Stimulated activated CD4-positive, alpha-beta T cell treated with anti-CD3 and anti-CD28 coated beads, Interleukin-12 subunit alpha, Interleukin-12 subunit beta, amount 100 ng/mL, for 24 hours (primary cell): Measurements from ENCODE around the gene PARD3.
"Not testable (repeated sequence)": the region's sequence is repeated elsewhere in the genome, so short reads cannot be mapped to it uniquely, and the experiment has no call there.

Source experiments
- DNase-seq, 2 experiments: peaks; one replicate each; pipeline ENCODE4 v3.0.0-alpha.2; 2020; ENCODE audit warnings: low read depth in 2 of 2

PARD3 gene

DNA sequence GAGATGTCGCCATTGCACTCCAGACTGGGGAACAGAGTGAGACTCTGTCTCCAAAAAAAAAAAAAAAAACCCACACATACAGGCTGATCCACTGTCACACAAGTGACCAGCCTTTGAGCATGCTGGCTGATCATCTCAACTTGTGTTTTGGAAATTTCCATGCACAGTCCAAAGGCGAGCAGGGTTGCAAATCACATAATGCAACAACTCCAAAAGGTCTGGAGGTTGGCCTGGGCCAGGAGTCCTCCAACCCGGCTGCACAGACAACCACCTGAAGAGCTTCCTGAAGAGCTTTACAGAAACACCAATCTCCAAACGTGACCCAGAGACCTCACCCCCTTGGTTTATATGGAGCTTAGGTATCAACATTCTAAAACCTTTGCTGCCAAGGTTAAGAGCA lies 16.4 kb downstream of the PARD3 start:
- no peak for DNase-seq

GRCh38 chr10:34797155-34797554 lies 17.9 kb downstream of the PARD3 start:
- DNase-seq = no peak

GRCh38 chr10:34796133-34796532 lies 19.0 kb downstream of the PARD3 start:
- DNase-seq = no peak

DNA sequence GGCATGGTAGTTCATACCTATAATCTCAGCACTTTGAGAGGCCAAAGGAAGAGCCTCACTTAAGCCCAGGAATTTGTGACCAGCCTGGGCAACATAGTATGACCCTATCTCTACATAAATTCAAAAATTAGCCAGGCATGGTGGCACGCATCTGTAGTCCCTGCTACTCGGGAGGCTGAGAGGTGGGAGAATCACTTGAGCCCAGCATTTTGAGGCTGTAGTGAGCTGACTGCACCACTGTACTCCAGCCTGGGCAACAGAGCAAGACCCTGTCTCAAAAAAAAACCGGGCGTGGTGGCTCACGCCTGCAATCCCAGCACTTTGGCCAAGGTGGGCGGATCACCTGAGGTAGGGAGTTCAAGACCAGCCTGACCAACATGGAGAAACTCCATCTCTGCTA lies 19.8 kb downstream of the PARD3 start:
- no peak for DNase-seq

DNA sequence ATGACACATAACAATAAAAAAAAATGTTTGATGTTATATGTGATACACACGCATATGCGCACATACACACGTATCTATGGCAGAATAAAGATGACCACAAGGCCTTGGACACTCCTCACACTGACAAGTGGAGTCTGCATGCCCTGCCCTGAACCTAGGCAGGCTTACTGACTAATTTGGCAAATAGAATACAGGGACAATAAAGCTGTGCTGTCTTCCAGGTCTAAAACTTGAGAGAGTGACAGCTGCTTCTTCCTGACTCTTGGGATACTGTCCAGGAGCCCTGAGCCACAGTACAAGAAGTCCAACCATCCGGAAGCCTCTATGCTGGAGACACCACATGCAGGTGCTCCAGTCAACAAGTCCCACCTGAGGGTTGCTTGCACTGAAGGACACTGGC lies 20.3 kb downstream of the PARD3 start:
- no peak for DNase-seq

GRCh38 chr10:34793581-34793980 lies 21.5 kb downstream of the PARD3 start:
- not testable (repeated sequence) for DNase-seq

DNA sequence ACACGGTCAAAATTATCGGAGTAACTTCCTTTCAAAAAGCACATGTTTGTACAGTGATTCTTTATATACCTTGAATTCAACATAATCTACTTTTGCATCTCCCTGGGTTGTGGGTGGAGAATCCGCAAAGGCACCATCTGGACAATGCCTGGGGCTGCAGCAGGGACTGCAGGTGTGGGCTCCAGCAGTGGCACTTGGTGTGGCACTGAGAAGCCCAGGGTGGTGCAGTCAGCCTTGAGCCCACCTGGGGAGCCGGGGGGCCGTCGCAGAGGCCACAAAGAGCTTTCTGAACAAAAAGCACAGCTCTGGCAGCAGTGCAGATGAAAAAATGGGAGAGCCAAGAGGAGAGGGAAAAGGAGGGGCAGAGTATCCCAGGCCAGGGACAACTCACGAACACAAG lies 22.2 kb downstream of the PARD3 start:
- no peak for DNase-seq

GRCh38 chr10:34791947-34792346 lies 23.1 kb downstream of the PARD3 start:
- no peak for DNase-seq

- no peak for DNase-seq
Observed at GRCh38 chr10:34791228-34791627, 23.9 kb downstream of the PARD3 start.

GRCh38 chr10:34789966-34790506 lies 25.1 kb downstream of the PARD3 start:
- DNase-seq = no peak

- DNase-seq = no peak
Observed at GRCh38 chr10:34786464-34786863, 28.6 kb downstream of the PARD3 start.

- DNase-seq = no peak
Observed at GRCh38 chr10:34781711-34782110, 33.4 kb downstream of the PARD3 start.

GRCh38 chr10:34780818-34781380 lies 34.2 kb downstream of the PARD3 start:
- DNase-seq = no peak

DNA sequence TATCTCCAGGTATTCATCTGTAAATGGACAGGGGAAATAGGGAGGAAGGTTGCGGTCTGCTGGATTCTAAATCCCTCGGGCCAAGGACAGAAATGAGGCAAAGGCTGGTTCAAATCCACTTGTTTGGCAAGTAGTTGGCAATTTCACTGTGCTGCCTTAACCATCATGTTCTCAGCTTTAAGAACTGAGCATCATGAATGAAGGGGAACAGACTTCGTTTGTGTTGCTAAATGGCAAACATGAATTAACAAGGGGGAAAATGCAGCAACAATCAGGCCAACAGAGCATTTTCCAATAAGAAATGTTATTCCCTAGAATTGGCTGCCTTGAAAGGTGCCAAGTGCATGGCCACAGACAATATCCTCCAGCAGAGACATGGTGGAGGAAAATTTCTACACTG lies 36.9 kb downstream of the PARD3 start:
- DNase-seq = no peak

DNA sequence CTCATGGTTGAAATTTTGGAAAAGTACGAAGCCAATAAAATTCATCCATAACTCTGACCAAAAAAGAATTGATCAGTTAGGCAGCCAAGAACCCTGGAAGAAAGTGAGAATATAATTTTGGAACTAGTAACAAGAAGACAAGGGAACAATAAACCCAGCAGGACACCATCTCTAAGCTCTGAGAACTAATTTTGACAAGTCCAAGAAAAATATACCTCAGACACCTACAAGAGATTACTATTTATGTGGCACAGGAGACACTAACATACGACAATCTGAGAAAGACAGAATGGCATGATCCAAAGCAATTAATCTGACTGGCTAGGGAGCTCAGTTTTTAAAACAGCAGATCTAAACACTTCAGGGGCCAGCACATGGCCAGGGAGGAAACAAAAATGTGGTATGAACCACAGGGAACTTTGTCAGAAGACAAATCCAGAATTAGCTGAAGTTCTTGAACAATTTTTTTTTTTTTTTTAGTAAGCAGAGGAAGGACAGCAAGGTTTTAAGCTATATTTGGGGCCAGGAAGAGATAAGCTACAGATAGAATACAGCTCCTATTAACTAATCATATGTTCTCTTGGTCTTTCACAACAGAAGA lies 38.9 kb downstream of the PARD3 start:
- DNase-seq = no peak

- no peak for DNase-seq
Observed at GRCh38 chr10:34775044-34775637, 40.0 kb downstream of the PARD3 start.

DNA sequence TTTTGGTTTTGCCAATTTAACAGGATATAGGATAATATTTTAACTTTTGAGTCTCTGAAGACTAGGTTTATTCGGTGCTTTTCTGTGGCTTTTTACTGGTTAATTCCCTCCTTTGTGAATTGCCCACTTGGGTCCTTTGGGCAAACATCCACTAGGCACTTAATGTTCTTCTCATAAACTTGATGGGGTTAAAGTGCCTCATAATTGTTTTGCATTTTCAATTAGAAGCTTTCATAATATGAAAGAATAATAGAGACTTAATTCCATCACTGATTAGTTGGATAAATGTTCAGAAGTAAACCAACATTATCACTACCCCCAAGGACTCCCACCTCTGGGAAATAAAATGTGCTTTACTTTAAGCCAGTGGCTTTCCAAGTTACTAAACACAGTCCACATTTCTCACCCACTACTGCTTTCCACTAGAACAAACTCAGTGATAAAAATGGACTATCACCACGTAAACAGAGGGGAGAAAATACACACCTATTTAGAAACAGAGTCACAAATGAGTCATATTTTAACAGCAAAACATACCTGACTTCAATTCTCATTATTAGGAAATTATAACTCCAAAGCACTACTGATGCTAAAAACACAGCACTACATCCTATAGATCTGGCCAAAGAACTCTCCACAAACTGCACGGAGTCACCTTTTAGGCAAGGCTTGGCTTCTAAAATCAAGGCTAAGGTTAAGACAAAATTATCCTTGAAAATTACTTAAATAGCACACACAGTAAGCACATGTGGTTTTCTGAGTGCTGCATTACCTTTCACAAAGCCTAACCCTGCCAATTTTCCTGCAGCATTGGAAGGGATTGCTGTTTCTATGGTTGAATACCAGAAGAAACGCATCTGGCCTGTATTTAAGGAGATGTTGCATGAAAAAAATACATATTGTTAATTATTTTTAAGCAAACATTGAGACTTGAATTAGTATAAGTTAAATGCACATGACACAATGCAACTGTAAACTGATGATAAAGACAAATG lies 41.2 kb downstream of the PARD3 start:
- no peak for DNase-seq

- no peak for DNase-seq
Observed at GRCh38 chr10:34771525-34771924, 43.6 kb downstream of the PARD3 start.

DNA sequence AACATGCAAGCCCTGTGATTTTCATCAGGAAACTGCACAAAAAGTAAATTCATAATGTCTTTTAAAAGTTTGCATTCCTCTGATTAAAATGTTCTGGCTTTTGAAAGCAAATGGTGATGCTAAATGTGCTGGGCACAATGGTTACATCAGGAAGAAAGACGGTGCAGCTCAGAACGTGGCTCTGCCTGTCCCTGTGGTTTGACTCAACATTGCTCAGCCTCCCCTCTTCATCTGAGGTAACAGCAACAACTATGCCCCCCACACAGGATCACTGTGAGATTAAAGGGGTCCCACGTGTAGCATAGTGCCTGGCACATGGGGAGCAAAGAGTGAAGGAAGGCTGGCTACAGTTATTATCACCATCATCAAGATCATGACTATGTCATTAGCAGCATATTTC lies 44.0 kb downstream of the PARD3 start:
- no peak for DNase-seq

GRCh38 chr10:34769899-34770298 lies 45.2 kb downstream of the PARD3 start:
- no peak for DNase-seq

DNA sequence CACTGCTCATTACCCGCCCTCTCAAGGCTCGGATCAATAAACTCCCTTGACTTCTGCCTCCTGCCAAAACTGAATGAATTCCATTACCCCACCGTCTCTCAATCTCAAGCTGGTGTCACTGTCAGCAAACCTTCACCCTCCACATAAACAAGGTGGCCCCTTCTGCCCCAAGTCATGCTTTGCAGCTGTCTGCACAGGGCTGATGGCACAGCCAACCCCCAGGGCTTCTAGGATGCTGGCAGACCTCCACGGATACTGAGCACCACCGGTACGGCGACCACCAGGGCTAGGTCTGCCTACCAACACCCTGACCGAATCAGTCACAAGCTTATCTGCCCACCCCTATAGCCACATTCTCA lies 46.1 kb downstream of the PARD3 start:
- no peak for DNase-seq

- no peak for DNase-seq
Observed at GRCh38 chr10:34768261-34768971, 46.7 kb downstream of the PARD3 start.
